GM12878 (cell line): ENCODE measurements around the gene CCDC78.

Experiments used
- MYC ChIP-seq: IDR thresholded peaks from 2 replicates; pipeline ENCODE4 v1.6.1; 2011; ENCODE audit warnings: mild to moderate bottlenecking, low read length, moderate library complexity, inconsistent platforms; ENCODE audit not compliant: insufficient read depth, insufficient replicate concordance, insufficient read length, severe bottlenecking
- TF ChIP-seq, protein P1 (sequence below): fragments of 450-650 bp; formaldehyde crosslinking; IDR thresholded peaks from 2 replicates; pipeline ENCODE4 v1.5.0; 2022; ENCODE audit warnings: mild to moderate bottlenecking, missing genetic modification characterization

GRCh38 chr16:672851-673250 is 53.4 kb downstream of the CCDC78 start:
- TF ChIP-seq, protein P1, sequence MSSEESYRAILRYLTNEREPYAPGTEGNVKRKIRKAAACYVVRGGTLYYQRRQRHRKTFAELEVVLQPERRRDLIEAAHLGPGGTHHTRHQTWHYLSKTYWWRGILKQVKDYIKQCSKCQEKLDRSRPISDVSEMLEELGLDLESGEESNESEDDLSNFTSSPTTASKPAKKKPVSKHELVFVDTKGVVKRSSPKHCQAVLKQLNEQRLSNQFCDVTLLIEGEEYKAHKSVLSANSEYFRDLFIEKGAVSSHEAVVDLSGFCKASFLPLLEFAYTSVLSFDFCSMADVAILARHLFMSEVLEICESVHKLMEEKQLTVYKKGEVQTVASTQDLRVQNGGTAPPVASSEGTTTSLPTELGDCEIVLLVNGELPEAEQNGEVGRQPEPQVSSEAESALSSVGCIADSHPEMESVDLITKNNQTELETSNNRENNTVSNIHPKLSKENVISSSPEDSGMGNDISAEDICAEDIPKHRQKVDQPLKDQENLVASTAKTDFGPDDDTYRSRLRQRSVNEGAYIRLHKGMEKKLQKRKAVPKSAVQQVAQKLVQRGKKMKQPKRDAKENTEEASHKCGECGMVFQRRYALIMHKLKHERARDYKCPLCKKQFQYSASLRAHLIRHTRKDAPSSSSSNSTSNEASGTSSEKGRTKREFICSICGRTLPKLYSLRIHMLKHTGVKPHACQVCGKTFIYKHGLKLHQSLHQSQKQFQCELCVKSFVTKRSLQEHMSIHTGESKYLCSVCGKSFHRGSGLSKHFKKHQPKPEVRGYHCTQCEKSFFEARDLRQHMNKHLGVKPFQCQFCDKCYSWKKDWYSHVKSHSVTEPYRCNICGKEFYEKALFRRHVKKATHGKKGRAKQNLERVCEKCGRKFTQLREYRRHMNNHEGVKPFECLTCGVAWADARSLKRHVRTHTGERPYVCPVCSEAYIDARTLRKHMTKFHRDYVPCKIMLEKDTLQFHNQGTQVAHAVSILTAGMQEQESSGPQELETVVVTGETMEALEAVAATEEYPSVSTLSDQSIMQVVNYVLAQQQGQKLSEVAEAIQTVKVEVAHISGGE (CRISPR knock-in tag) = no peak
- TF ChIP-seq MYC = no peak
